SK-N-MC (cell line): Measurements from ENCODE around the gene NLRP7.
"Not testable (repeated sequence)": the region's sequence is repeated elsewhere in the genome, so short reads cannot be mapped to it uniquely, and the experiment has no call there.

ENCODE experiments used
- DNase-seq: peaks from one replicate; pipeline ENCODE4 v3.0.0-alpha.2; 2011; ENCODE audit warnings: low read depth, low spot score
- H3K27ac ChIP-seq: fragments of 200-600 bp; sonication (generic); 2 replicates; pipeline ENCODE4 v1.5.1; 2016; ENCODE audit warnings: mixed run types
- H3K36me3 ChIP-seq: fragments of 200-600 bp; sonication (generic); 2 replicates; pipeline ENCODE4 v1.6.1; 2017; ENCODE audit warnings: antibody characterized with exemption, low read length, mixed read lengths; ENCODE audit not compliant: insufficient read depth
- H3K4me3 ChIP-seq: fragments of 200-600 bp; sonication (generic); 2 replicates; pipeline ENCODE4 v1.5.1; 2016
- H3K9ac ChIP-seq: fragments of 200-600 bp; sonication (generic); 2 replicates; pipeline ENCODE4 v1.8.0; 2017; ENCODE audit warnings: mixed run types, mixed read lengths; ENCODE audit not compliant: insufficient read length
- H3K9me3 ChIP-seq: fragments of 200-600 bp; sonication (generic); 2 replicates; pipeline ENCODE4 v1.6.1; 2017; ENCODE audit warnings: low read depth, mild to moderate bottlenecking, antibody characterized with exemption, low read length, moderate library complexity, mixed read lengths
- EZH2 ChIP-seq: fragments of 200-600 bp; sonication (generic); IDR thresholded peaks from one replicate; pipeline ENCODE4 v1.6.1; 2017; ENCODE audit warnings: antibody characterized with exemption
- FOXP2 ChIP-seq: optimal IDR thresholded peaks from 2 replicates; pipeline ENCODE3; 2011; ENCODE audit warnings: mild to moderate bottlenecking, moderate library complexity; ENCODE audit not compliant: insufficient read depth; ENCODE audit errors: extremely low read length, control extremely low read depth
- POLR2AphosphoS5 ChIP-seq: IDR thresholded peaks from 2 replicates; pipeline ENCODE4 v1.6.1; 2012; ENCODE audit warnings: mild to moderate bottlenecking, low read depth, low read length, borderline replicate concordance

Gene NLRP7

GRCh38 chr19:54903303-54903702 is 44.0 kb downstream of the NLRP7 start:
- no peak for DNase-seq
- TF ChIP-seq POLR2AphosphoS5 (no peak), FOXP2 (no peak), EZH2 (no peak)
- no peaks in the 10 kb centered on the region for H3K9me3 ChIP-seq
- H3K36me3 ChIP-seq, result no peaks in the 10 kb centered on the region
- H3K4me3 ChIP-seq, result no peak overlapping the region
- H3K9ac ChIP-seq, result no peak overlapping the region
- H3K27ac ChIP-seq, result no peak overlapping the region

- H3K27ac ChIP-seq, result no peak overlapping the region
- H3K4me3 ChIP-seq, result no peak overlapping the region
- DNase-seq, result no peak
- H3K9ac ChIP-seq, result no peak overlapping the region
- H3K36me3 ChIP-seq, result no peaks in the 10 kb centered on the region
- H3K9me3 ChIP-seq, result no peaks in the 10 kb centered on the region
- TF ChIP-seq POLR2AphosphoS5 (no peak), EZH2 (no peak), FOXP2 (no peak)
These were observed 45.3 kb downstream of the NLRP7 start for GRCh38 chr19:54902061-54902460.

- not testable (repeated sequence) for H3K9me3 ChIP-seq, H3K27ac ChIP-seq, H3K9ac ChIP-seq, DNase-seq, H3K36me3 ChIP-seq, H3K4me3 ChIP-seq
These were observed 46.2 kb downstream of the NLRP7 start for GRCh38 chr19:54901153-54901552.

GRCh38 chr19:54899646-54900045 is 47.7 kb downstream of the NLRP7 start:
- H3K9me3 ChIP-seq, result not testable (repeated sequence)

GRCh38 chr19:54898685-54899084 is 48.6 kb downstream of the NLRP7 start:
- H3K36me3 ChIP-seq, H3K27ac ChIP-seq, H3K4me3 ChIP-seq, DNase-seq, H3K9ac ChIP-seq, H3K9me3 ChIP-seq: not testable (repeated sequence)

More at GRCh38 chr19:54899646-54900045, 47.7 kb downstream of the NLRP7 start:
- H3K9ac ChIP-seq, DNase-seq, H3K27ac ChIP-seq, H3K4me3 ChIP-seq, H3K36me3 ChIP-seq: not testable (repeated sequence)

- Histone ChIP-seq H3K9me3 (no peaks in the 10 kb centered on the region), H3K9ac (no peak overlapping the region), H3K27ac (no peak overlapping the region), H3K4me3 (no peak overlapping the region), H3K36me3 (no peaks in the 10 kb centered on the region)
- TF ChIP-seq POLR2AphosphoS5 (no peak), FOXP2 (no peak), EZH2 (no peak)
- DNase-seq, result no peak
These were observed 51.3 kb downstream of the NLRP7 start for GRCh38 chr19:54896036-54896435.

- not testable (repeated sequence) for H3K36me3 ChIP-seq, H3K9ac ChIP-seq, H3K4me3 ChIP-seq, DNase-seq, H3K27ac ChIP-seq, H3K9me3 ChIP-seq
These were observed 53.2 kb downstream of the NLRP7 start for GRCh38 chr19:54894106-54894505.

GRCh38 chr19:54893406-54893805 is 53.9 kb downstream of the NLRP7 start:
- Histone ChIP-seq H3K36me3 (no peaks in the 10 kb centered on the region), H3K27ac (no peak overlapping the region), H3K9ac (no peak overlapping the region), H3K4me3 (no peak overlapping the region), H3K9me3 (no peaks in the 10 kb centered on the region)
- TF ChIP-seq EZH2 (no peak), FOXP2 (no peak)
- no peak for DNase-seq

- Histone ChIP-seq H3K9ac (no peak overlapping the region), H3K4me3 (no peak overlapping the region)
- TF ChIP-seq POLR2AphosphoS5, result no peak
- no peak for TF ChIP-seq FOXP2
- TF ChIP-seq EZH2, result no peak
These were observed 57.8 kb downstream of the NLRP7 start for GRCh38 chr19:54889566-54889965.

GRCh38 chr19:54888239-54888638 is 59.1 kb downstream of the NLRP7 start:
- TF ChIP-seq POLR2AphosphoS5 (no peak), EZH2 (no peak), FOXP2 (no peak)
- H3K27ac ChIP-seq, result no peak overlapping the region
- H3K9ac ChIP-seq, result no peak overlapping the region
- no peak for DNase-seq
- no peak overlapping the region for H3K4me3 ChIP-seq
- no peaks in the 10 kb centered on the region for H3K36me3 ChIP-seq
- H3K9me3 ChIP-seq, result no peaks in the 10 kb centered on the region

More at GRCh38 chr19:54889566-54889965, 57.8 kb downstream of the NLRP7 start:
- Histone ChIP-seq H3K36me3 (no peaks in the 10 kb centered on the region), H3K27ac (no peak overlapping the region), H3K9me3 (no peaks in the 10 kb centered on the region)
- no peak for DNase-seq
